ENCODE results near the gene PGA4. TPM values are rescaled to one million over a fixed set of nuclear protein-coding genes. Genes with fewer than 3 reads are reported as not detected.

PGA4 gene
- polyA plus RNA-seq, 3 donors: 1.5 to 33.5 (median 7.0) TPM

DNA sequence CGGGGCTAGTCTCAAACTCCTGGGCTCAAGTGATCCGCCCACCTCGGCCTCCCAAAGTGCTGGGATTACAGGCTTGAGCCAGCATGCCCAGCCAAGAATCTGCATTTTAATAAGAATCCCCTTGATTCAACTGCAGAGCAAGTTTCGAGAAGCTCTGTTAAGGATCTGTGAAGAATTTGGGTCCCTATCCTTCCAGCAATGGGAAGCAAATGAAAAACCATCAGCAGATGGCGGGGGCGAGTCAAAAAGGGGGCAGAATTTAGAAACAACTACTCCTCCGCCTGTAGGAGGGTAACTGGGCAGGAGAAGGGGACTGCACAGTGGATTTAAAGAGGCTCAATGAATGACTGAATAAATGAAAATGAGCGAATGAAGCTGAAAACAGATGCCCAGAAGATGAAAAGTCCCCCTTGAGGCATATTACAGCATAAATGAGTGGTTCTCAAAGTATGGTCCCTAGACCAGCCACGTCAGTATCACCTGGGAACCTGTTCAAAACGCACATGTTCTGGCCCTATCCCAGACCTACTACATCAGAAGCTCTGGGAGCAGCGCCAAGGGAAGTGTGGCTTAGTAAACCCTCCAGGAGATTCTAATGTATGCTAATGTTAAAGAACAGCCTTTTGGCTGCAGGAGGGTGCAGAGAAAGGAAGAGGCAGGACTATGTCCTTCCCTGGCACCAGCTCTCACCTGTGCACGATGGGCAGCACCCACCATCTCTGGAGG lies 58.0 kb downstream of the PGA4 start:
- Histone ChIP-seq H3K4me2 (replicated peaks; ENCODE audit: extremely low read depth, low read length, poor library complexity, severe bottlenecking) (no peak overlapping the region), H3K27me3 (ENCODE audit: control insufficient read depth in 2 of 2, insufficient read depth in 2 of 2, low read length in 2 of 2) (no peaks in the 10 kb centered on the region), H3K4me1 (ENCODE audit: control insufficient read depth in 1 of 2, insufficient read depth in 2 of 2, low read length in 2 of 2) (no peaks in the 10 kb centered on the region), H4K20me1 (ENCODE audit: insufficient read depth, low read length) (no peaks in the 10 kb centered on the region), H2AFZ (ENCODE audit: insufficient read depth, low read depth, low read length, poor library complexity, severe bottlenecking) (no peak overlapping the region), H3K4me3 (replicated peaks in 1 of 3; ENCODE audit: low read depth in 2 of 3, low read length in 3 of 3) (no peak overlapping the region), H3K36me3 (replicated peaks in 1 of 2; ENCODE audit: control insufficient read depth in 1 of 2, insufficient read depth in 2 of 2, low read length in 2 of 2) (no peaks in the 10 kb centered on the region), H3K79me2 (ENCODE audit: insufficient read depth, low read length) (no peaks in the 10 kb centered on the region), H3K9ac (ENCODE audit: insufficient read depth, low read length, poor library complexity, severe bottlenecking) (no peak overlapping the region), H3K27ac (ENCODE audit: low read depth in 1 of 2, low read length in 2 of 2) (no peak overlapping the region), H3K9me3 (replicated peaks in 1 of 2; ENCODE audit: control insufficient read depth in 1 of 2, insufficient read depth in 1 of 2, low read length in 2 of 2) (no peaks in the 10 kb centered on the region)
- Mint-ChIP-seq H3K27ac (no peak overlapping the region), H3K4me1 (peaks cover 2% of the 10 kb centered on the region), H3K9me3 (peaks cover 0 to 3% (median 1%) of the 10 kb centered on the region in 7 donors), H3K27me3 (ENCODE audit: low read depth in 3 of 3) (peaks cover 2 to 7% (median 3%) of the 10 kb centered on the region in 3 donors), H3K36me3 (no peaks in the 10 kb centered on the region), H3K4me3 (no peak overlapping the region)
- intact Hi-C loops (cut with micrococcal nuclease): no loop called here
- WGBS (ENCODE audit: insufficient coverage): 93% methylated on average over 6 of the region's 12 CpGs
- TF ChIP-seq, protein P1, sequence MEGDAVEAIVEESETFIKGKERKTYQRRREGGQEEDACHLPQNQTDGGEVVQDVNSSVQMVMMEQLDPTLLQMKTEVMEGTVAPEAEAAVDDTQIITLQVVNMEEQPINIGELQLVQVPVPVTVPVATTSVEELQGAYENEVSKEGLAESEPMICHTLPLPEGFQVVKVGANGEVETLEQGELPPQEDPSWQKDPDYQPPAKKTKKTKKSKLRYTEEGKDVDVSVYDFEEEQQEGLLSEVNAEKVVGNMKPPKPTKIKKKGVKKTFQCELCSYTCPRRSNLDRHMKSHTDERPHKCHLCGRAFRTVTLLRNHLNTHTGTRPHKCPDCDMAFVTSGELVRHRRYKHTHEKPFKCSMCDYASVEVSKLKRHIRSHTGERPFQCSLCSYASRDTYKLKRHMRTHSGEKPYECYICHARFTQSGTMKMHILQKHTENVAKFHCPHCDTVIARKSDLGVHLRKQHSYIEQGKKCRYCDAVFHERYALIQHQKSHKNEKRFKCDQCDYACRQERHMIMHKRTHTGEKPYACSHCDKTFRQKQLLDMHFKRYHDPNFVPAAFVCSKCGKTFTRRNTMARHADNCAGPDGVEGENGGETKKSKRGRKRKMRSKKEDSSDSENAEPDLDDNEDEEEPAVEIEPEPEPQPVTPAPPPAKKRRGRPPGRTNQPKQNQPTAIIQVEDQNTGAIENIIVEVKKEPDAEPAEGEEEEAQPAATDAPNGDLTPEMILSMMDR (IDR thresholded peaks at IDR 0.05): no peak
- DNase-seq: no peak

- TF ChIP-seq, protein P1 (IDR thresholded peaks at IDR 0.05): no peak
- Histone ChIP-seq H3K79me2 (ENCODE audit: insufficient read depth, low read length) (no peaks in the 10 kb centered on the region), H3K9ac (ENCODE audit: insufficient read depth, low read length, poor library complexity, severe bottlenecking) (no peak overlapping the region), H3K27me3 (ENCODE audit: control insufficient read depth in 2 of 2, insufficient read depth in 2 of 2, low read length in 2 of 2) (no peaks in the 10 kb centered on the region), H3K4me2 (replicated peaks; ENCODE audit: extremely low read depth, low read length, poor library complexity, severe bottlenecking) (no peak overlapping the region), H3K36me3 (replicated peaks in 1 of 2; ENCODE audit: control insufficient read depth in 1 of 2, insufficient read depth in 2 of 2, low read length in 2 of 2) (no peaks in the 10 kb centered on the region), H3K4me1 (ENCODE audit: control insufficient read depth in 1 of 2, insufficient read depth in 2 of 2, low read length in 2 of 2) (no peaks in the 10 kb centered on the region), H4K20me1 (ENCODE audit: insufficient read depth, low read length) (no peaks in the 10 kb centered on the region), H3K27ac (ENCODE audit: low read depth in 1 of 2, low read length in 2 of 2) (no peak overlapping the region), H3K4me3 (replicated peaks in 1 of 3; ENCODE audit: low read depth in 2 of 3, low read length in 3 of 3) (no peak overlapping the region), H3K9me3 (replicated peaks in 1 of 2; ENCODE audit: control insufficient read depth in 1 of 2, insufficient read depth in 1 of 2, low read length in 2 of 2) (no peaks in the 10 kb centered on the region), H2AFZ (ENCODE audit: insufficient read depth, low read depth, low read length, poor library complexity, severe bottlenecking) (no peak overlapping the region)
- Mint-ChIP-seq H3K9me3 (peaks cover 0 to 6% (median 1%) of the 10 kb centered on the region in 7 donors), H3K36me3 (no peaks in the 10 kb centered on the region), H3K4me1 (peaks cover 2% of the 10 kb centered on the region), H3K4me3 (no peak overlapping the region), H3K27ac (no peak overlapping the region), H3K27me3 (ENCODE audit: low read depth in 3 of 3) (peaks cover 2 to 7% (median 6%) of the 10 kb centered on the region in 3 donors)
- WGBS (ENCODE audit: insufficient coverage): 97% methylated on average over 18 of the region's 20 CpGs
- DNase-seq: no peak
- intact Hi-C loops (cut with micrococcal nuclease): no loop called here
Measured at GRCh38 chr11:61280883-61281580, 58.9 kb downstream of the PGA4 start.

Other genes with a start within 250 kb of the PGA4 start
- under 1 TPM in 2 of 3 donors, not detected in 1; 0.34 to 0.61 TPM for gene CD5, start 119.9 kb upstream of the PGA4 start, polyA plus RNA-seq
- gene VPS37C, start 60.9 kb upstream of the PGA4 start, polyA plus RNA-seq: 10 to 100 TPM in 1 of 3 donors, 1 to 10 TPM in 2; 1.9 to 25.1 (median 3.8) TPM
- 1 to 10 TPM; 1.4 to 4.1 (median 1.9) TPM for gene PGA3, start 18.8 kb upstream of the PGA4 start, polyA plus RNA-seq
- 1 to 10 TPM; 1.0 to 3.6 (median 2.0) TPM for gene PGA5, start 18.8 kb downstream of the PGA4 start, polyA plus RNA-seq
- under 1 TPM in 2 of 3 donors, not detected in 1; 0.05 to 0.23 TPM for gene VWCE, start 73.0 kb downstream of the PGA4 start, polyA plus RNA-seq
- 10 to 100 TPM; 54.1 to 97.2 (median 86.6) TPM for gene DDB1, start 110.8 kb downstream of the PGA4 start, polyA plus RNA-seq
- gene TKFC, start 110.9 kb downstream of the PGA4 start, polyA plus RNA-seq: 10 to 100 TPM; 29.5 to 40.8 (median 29.6) TPM
- 100 to 1,000 TPM in 2 of 3 donors, 10 to 100 TPM in 1; 79.7 to 112 (median 112) TPM for gene CYB561A3, start 139.5 kb downstream of the PGA4 start, polyA plus RNA-seq
- 10 to 100 TPM; 34.5 to 64.0 (median 50.7) TPM for gene TMEM138, start 140.0 kb downstream of the PGA4 start, polyA plus RNA-seq
- 10 to 100 TPM; 16.6 to 31.2 (median 30.1) TPM for gene TMEM216, start 170.2 kb downstream of the PGA4 start, polyA plus RNA-seq
- 10 to 100 TPM; 12.5 to 67.5 (median 20.1) TPM for gene CPSF7, start 207.6 kb downstream of the PGA4 start, polyA plus RNA-seq
- 10 to 100 TPM; 45.5 to 70.2 (median 64.8) TPM for gene SDHAF2, start 207.8 kb downstream of the PGA4 start, polyA plus RNA-seq

Data from CD14-positive monocyte (primary cell).